Ectodermal cell (in vitro differentiated cells): ENCODE measurements around the gene RNLS.

Experiments used
- H3K27ac ChIP-seq: 2 replicates; pipeline ENCODE4 v1.7.0; 2013; ENCODE audit warnings: mild to moderate bottlenecking, low read depth, low read length; ENCODE audit not compliant: insufficient read depth, poor library complexity, severe bottlenecking
- H3K27me3 ChIP-seq: 2 replicates; pipeline ENCODE4 v1.7.0; 2013; ENCODE audit warnings: mild to moderate bottlenecking, low read length; ENCODE audit not compliant: insufficient read depth, control insufficient read depth, poor library complexity, severe bottlenecking
- H3K36me3 ChIP-seq: one replicate; pipeline ENCODE4 v1.7.0; 2013; ENCODE audit warnings: low read length; ENCODE audit not compliant: control insufficient read depth, insufficient read depth
- H3K4me1 ChIP-seq: one replicate; pipeline ENCODE4 v1.7.0; 2013; ENCODE audit warnings: low read length; ENCODE audit not compliant: control insufficient read depth, insufficient read depth
- H3K4me3 ChIP-seq: 2 replicates; pipeline ENCODE4 v1.7.0; 2013; ENCODE audit warnings: low read depth, low read length, control low read depth; ENCODE audit not compliant: insufficient read depth
- H3K9me3 ChIP-seq: 2 replicates; pipeline ENCODE4 v1.7.0; 2013; ENCODE audit warnings: mild to moderate bottlenecking, low read length, moderate library complexity; ENCODE audit not compliant: control insufficient read depth
- WGBS, 2 experiments: methylation state at CpG; one replicate each; pipeline ENCODE4 v1.1.7; 2013; ENCODE audit warnings: missing lambda C conversion rate in 2 of 2; 5-methylcytosine and 5-hydroxymethylcytosine counted together

Gene RNLS

GRCh38 chr10:88332503-88333247 lies 250.4 kb downstream of the RNLS start:
- Histone ChIP-seq H3K9me3 (no peaks in the 10 kb centered on the region), H3K36me3 (no peaks in the 10 kb centered on the region), H3K4me1 (no peaks in the 10 kb centered on the region), H3K4me3 (no peak overlapping the region), H3K27ac (no peak overlapping the region), H3K27me3 (no peaks in the 10 kb centered on the region)
- WGBS, 2 experiments = 87 to 95% methylated on average over 1 to 2 of the region's 3 CpGs

GRCh38 chr10:88330174-88330573 lies 252.9 kb downstream of the RNLS start:
- Histone ChIP-seq H3K36me3 (no peaks in the 10 kb centered on the region), H3K9me3 (no peaks in the 10 kb centered on the region), H3K4me3 (no peak overlapping the region), H3K27ac (no peak overlapping the region), H3K27me3 (no peaks in the 10 kb centered on the region), H3K4me1 (no peaks in the 10 kb centered on the region)
- 81 to 91% methylated on average over 1 of the region's 1 CpG for WGBS, 2 experiments

GRCh38 chr10:88322324-88323063 lies 260.6 kb downstream of the RNLS start:
- H3K4me1 ChIP-seq = no peaks in the 10 kb centered on the region
- H3K4me3 ChIP-seq = no peak overlapping the region
- H3K27me3 ChIP-seq = no peaks in the 10 kb centered on the region
- H3K27ac ChIP-seq = no peak overlapping the region
- WGBS, 2 experiments = 82 to 94% methylated on average over 3 of the region's 3 CpGs
- H3K9me3 ChIP-seq = no peaks in the 10 kb centered on the region
- H3K36me3 ChIP-seq = no peaks in the 10 kb centered on the region

GRCh38 chr10:88319960-88320517 lies 263.1 kb downstream of the RNLS start:
- Histone ChIP-seq H3K36me3 (no peaks in the 10 kb centered on the region), H3K4me3 (no peak overlapping the region), H3K27me3 (no peaks in the 10 kb centered on the region), H3K4me1 (no peaks in the 10 kb centered on the region), H3K27ac (no peak overlapping the region), H3K9me3 (no peaks in the 10 kb centered on the region)
- 89% methylated on average over 1 of the region's 1 CpG for WGBS, 2 experiments

GRCh38 chr10:88318803-88319202 lies 264.3 kb downstream of the RNLS start:
- 93 to 97% methylated on average over 2 of the region's 2 CpGs for WGBS, 2 experiments
- no peaks in the 10 kb centered on the region for H3K9me3 ChIP-seq
- no peaks in the 10 kb centered on the region for H3K27me3 ChIP-seq
- no peak overlapping the region for H3K4me3 ChIP-seq
- H3K27ac ChIP-seq = no peak overlapping the region
- no peaks in the 10 kb centered on the region for H3K36me3 ChIP-seq
- no peaks in the 10 kb centered on the region for H3K4me1 ChIP-seq

GRCh38 chr10:88317099-88317498 lies 266.0 kb downstream of the RNLS start:
- no peaks in the 10 kb centered on the region for H3K36me3 ChIP-seq
- no peak overlapping the region for H3K4me3 ChIP-seq
- no peaks in the 10 kb centered on the region for H3K9me3 ChIP-seq
- no peaks in the 10 kb centered on the region for H3K27me3 ChIP-seq
- H3K4me1 ChIP-seq = no peaks in the 10 kb centered on the region
- H3K27ac ChIP-seq = no peak overlapping the region

- H3K27me3 ChIP-seq = no peaks in the 10 kb centered on the region
- H3K4me1 ChIP-seq = no peaks in the 10 kb centered on the region
- no peak overlapping the region for H3K4me3 ChIP-seq
- no peaks in the 10 kb centered on the region for H3K36me3 ChIP-seq
- H3K27ac ChIP-seq = no peak overlapping the region
- no peaks in the 10 kb centered on the region for H3K9me3 ChIP-seq
- WGBS, 2 experiments = 91 to 100% methylated on average over 1 to 3 of the region's 4 CpGs
Measured at GRCh38 chr10:88316292-88316861, 266.7 kb downstream of the RNLS start.

- Histone ChIP-seq H3K27ac (no peak overlapping the region), H3K4me3 (no peak overlapping the region), H3K36me3 (no peaks in the 10 kb centered on the region), H3K4me1 (no peaks in the 10 kb centered on the region), H3K27me3 (no peaks in the 10 kb centered on the region), H3K9me3 (no peaks in the 10 kb centered on the region)
- WGBS, 2 experiments = 94 to 97% methylated on average over 3 of the region's 3 CpGs
Measured at GRCh38 chr10:88315755-88316154, 267.4 kb downstream of the RNLS start.

- H3K4me1 ChIP-seq = no peaks in the 10 kb centered on the region
- no peaks in the 10 kb centered on the region for H3K36me3 ChIP-seq
- H3K4me3 ChIP-seq = no peak overlapping the region
- no peaks in the 10 kb centered on the region for H3K27me3 ChIP-seq
- H3K9me3 ChIP-seq = no peaks in the 10 kb centered on the region
- H3K27ac ChIP-seq = no peak overlapping the region
- 89 to 94% methylated on average over 2 of the region's 2 CpGs for WGBS, 2 experiments
Measured at GRCh38 chr10:88314362-88314761, 268.8 kb downstream of the RNLS start.

- no peak overlapping the region for H3K27ac ChIP-seq
- H3K4me3 ChIP-seq = no peak overlapping the region
- 86 to 94% methylated on average over 1 of the region's 1 CpG for WGBS, 2 experiments
- no peaks in the 10 kb centered on the region for H3K4me1 ChIP-seq
- H3K9me3 ChIP-seq = no peaks in the 10 kb centered on the region
- no peaks in the 10 kb centered on the region for H3K36me3 ChIP-seq
- no peaks in the 10 kb centered on the region for H3K27me3 ChIP-seq
Measured at GRCh38 chr10:88313878-88314277, 269.2 kb downstream of the RNLS start.
